ENCODE results near the gene OR11A1.

Gene OR11A1

DNA sequence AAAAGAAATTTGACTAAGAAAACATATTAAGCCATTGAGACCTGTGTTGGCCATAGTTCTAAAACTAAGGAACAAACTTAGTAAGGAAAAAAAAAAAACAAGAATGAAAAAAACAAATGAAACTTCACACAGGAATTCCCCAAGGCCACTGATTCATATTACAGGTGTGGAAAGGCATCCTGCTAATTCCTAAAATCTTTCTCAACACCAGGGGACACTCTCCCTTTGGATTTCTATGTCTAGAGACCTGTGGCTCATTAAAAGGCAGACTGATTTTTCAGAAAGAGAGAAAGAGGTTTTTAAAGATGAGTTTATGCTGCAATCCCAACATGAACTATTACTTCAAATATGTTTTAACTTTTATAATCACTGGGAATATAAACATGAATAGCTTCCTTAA is 42.3 kb downstream of the OR11A1 start, which contains the start of gene OR12D1:
Gene OR12D1, plus strand, starts transcription at position 341 of the 400 bp plus-strand sequence.
- Histone ChIP-seq H3K4me2 (no peak within 1 kb of the TSS), H4K20me1 (no peaks in the 10 kb centered on the region), H3K4me3 (no peak within 1 kb of the TSS), H3K4me1 (no peaks in the 10 kb centered on the region), H3K27ac (no peak within 1 kb of the TSS), H3K36me3 (no peaks in the 10 kb centered on the region), H3K9ac (no peak within 1 kb of the TSS), H3K27me3 (no peaks in the 10 kb centered on the region), H3K9me3 (peaks cover 27% of the 10 kb centered on the region)
- TF ChIP-seq Cebpa-rat (IDR thresholded peaks at IDR 0.05): no peak

- Histone ChIP-seq H4K20me1 (no peaks in the 10 kb centered on the region), H3K27me3 (no peaks in the 10 kb centered on the region), H3K36me3 (no peaks in the 10 kb centered on the region), H3K27ac (no peak overlapping the region), H3K9ac (no peak overlapping the region), H3K4me2 (no peak overlapping the region), H3K9me3 (no peaks in the 10 kb centered on the region), H3K4me3 (no peak overlapping the region), H3K4me1 (no peaks in the 10 kb centered on the region)
- no peak for TF ChIP-seq Cebpa-rat (IDR thresholded peaks at IDR 0.05)
Measured at GRCh38 chr6:29403801-29404200, 53.1 kb downstream of the OR11A1 start.

GRCh38 chr6:29399525-29399924 is 57.3 kb downstream of the OR11A1 start:
- H3K4me3 ChIP-seq: no peak overlapping the region

DNA sequence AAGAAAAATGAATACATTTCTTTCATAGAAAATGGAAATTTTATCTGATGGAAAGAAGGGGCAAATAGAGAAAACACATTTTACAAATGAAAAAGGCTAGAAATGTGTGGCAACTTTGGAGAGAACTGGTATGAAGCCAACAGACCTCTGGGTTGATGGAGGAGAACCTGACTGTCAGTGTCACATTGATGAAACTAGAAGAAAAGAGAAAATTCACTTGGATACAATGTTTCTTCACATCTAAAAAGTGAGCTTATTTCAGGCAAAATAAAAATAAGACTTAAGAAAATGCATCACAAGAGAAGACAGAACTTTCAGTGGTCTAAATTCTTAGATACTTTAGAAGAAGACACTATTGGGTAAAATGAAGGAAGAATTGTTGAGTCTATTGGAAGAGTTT is 61.5 kb downstream of the OR11A1 start, which contains the start of gene OR12D2:
Gene OR12D2, plus strand, starts transcription at position 301 of the 400 bp plus-strand sequence. CDS start 1,069 bp downstream, outside the sequence.
- no peaks in the 10 kb centered on the region for H3K27me3 ChIP-seq
- H3K36me3 ChIP-seq: no peaks in the 10 kb centered on the region
- no peak within 1 kb of the TSS for H3K27ac ChIP-seq
- H3K4me3 ChIP-seq: no peak within 1 kb of the TSS
- no peak within 1 kb of the TSS for H3K4me2 ChIP-seq
- no peaks in the 10 kb centered on the region for H3K9me3 ChIP-seq
- H3K9ac ChIP-seq: no peak within 1 kb of the TSS
- TF ChIP-seq Cebpa-rat (IDR thresholded peaks at IDR 0.05): no peak
- H3K4me1 ChIP-seq: no peaks in the 10 kb centered on the region
- no peaks in the 10 kb centered on the region for H4K20me1 ChIP-seq

More at GRCh38 chr6:29399525-29399924, 57.3 kb downstream of the OR11A1 start:
- Histone ChIP-seq H3K36me3 (no peaks in the 10 kb centered on the region), H4K20me1 (no peaks in the 10 kb centered on the region), H3K4me1 (no peaks in the 10 kb centered on the region), H3K9ac (no peak overlapping the region), H3K27me3 (no peaks in the 10 kb centered on the region), H3K4me2 (no peak overlapping the region), H3K27ac (no peak overlapping the region), H3K9me3 (no peaks in the 10 kb centered on the region)
- TF ChIP-seq Cebpa-rat (IDR thresholded peaks at IDR 0.05): no peak

GRCh38 chr6:29388533-29388932 is 68.3 kb downstream of the OR11A1 start:
- Histone ChIP-seq H3K4me2 (no peak overlapping the region), H3K4me3 (no peak overlapping the region), H3K4me1 (no peaks in the 10 kb centered on the region), H3K36me3 (no peaks in the 10 kb centered on the region), H3K9ac (no peak overlapping the region), H3K9me3 (no peaks in the 10 kb centered on the region), H4K20me1 (no peaks in the 10 kb centered on the region), H3K27ac (no peak overlapping the region), H3K27me3 (no peaks in the 10 kb centered on the region)
- TF ChIP-seq Cebpa-rat (IDR thresholded peaks at IDR 0.05): no peak

- Histone ChIP-seq H4K20me1 (no peaks in the 10 kb centered on the region), H3K27ac (no peak overlapping the region), H3K27me3 (no peaks in the 10 kb centered on the region), H3K9ac (no peak overlapping the region), H3K9me3 (no peaks in the 10 kb centered on the region), H3K4me3 (no peak overlapping the region), H3K4me1 (no peaks in the 10 kb centered on the region), H3K36me3 (no peaks in the 10 kb centered on the region), H3K4me2 (no peak overlapping the region)
- no peak for TF ChIP-seq Cebpa-rat (IDR thresholded peaks at IDR 0.05)
Measured at GRCh38 chr6:29376003-29376402, 80.9 kb downstream of the OR11A1 start.

All from BLaER1 (cell line).